Activated naive CD4-positive, alpha-beta T cell treated with Interleukin-2 at 50 U/mL for 16 hours (primary cell): ENCODE results near the gene FLT1.

Experiments
- DNase-seq: peaks from one replicate; pipeline ENCODE4 v3.0.0-alpha.2; 2020

Gene FLT1

DNA sequence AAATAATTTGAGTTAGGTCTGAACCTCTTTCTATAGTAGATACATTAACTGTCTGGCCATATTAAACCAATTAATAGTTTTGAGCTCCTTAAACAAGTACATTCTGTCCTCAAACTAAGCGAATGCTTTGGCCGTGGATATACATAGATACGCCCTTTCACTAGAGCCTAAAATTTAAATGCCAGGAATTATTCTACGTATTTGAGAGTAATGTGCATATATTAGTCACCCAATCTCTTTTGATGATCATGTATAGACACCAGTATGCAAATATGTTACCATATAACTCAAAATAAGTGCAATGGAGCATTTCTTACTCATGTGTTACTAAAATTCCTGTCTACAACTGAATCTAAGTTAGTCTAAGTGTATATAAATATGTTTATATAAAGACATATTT, 70.4 kb downstream of the FLT1 start:
- no peak for DNase-seq

- DNase-seq: no peak
These were observed 71.9 kb downstream of the FLT1 start for GRCh38 chr13:28423010-28423409.

- no peak for DNase-seq
These were observed 73.1 kb downstream of the FLT1 start for GRCh38 chr13:28421676-28422410.

GRCh38 chr13:28420704-28421103, 74.2 kb downstream of the FLT1 start:
- no peak for DNase-seq

DNA sequence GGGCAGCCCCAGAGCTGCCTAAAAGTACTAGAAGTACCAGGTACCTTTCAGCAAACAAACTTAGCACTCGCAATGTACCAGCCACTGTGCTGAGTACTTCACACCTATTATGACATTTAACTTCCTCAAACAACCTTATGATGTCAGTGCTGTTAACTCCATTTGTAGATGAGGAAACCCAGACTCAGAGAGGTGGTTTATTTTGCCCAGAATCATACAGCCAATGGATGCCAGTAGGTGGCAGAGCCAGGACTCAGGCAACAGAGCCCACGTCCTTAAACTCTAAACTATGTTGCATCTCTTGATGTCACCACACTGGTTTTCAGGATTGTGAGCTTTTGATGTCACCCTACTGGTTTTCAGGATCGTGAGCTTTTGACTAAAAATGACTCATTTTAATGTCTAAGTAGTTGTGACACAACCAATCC, 78.9 kb downstream of the FLT1 start:
- no peak for DNase-seq

- no peak for DNase-seq
These were observed 80.9 kb downstream of the FLT1 start for GRCh38 chr13:28413999-28414398.

DNA sequence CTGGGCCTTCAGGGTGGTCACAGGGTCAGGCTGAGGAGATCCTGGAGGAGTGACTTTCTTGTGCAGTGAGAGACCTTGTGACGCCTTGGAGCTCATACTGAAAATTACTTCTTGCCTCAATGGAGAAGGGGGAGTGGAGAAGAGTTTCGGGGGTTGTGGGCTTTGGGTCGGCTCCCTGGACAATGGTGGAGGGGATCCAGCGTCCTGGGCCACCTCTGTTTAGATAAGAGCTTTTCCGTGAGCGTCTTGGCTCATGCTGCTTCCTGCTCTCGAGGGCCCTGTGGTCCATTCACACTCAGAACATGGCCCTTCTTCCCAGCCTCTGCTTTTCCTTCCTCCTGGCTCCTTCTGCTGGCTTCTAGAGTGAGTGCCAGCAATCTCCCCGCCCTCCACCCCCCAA, 81.9 kb downstream of the FLT1 start:
- DNase-seq: no peak

DNA sequence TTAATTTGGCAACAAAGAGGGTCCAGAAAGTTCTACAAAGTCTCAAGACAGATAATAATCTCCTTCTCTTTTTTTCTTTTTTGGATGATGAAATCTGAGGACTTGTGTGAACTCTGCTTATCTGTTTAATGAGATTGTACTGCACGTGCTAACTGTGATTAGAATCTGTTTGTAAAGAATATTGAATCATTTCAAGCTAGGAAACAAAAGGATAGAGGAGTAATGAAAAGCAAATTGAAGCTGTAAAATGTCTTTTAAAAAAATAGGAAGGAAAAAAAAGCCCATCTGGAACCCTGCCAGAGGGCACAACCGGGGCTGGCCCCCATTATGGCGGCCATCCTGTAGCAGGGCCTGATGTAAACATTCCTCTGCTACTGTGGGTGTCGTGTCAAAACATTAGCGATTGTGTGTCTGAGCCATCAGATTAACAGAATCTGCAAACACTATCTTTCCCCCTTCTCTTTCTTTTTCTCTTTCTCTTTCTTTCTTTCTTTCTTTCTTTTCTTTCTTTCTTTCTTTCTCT, 83.0 kb downstream of the FLT1 start:
- DNase-seq: no peak

DNA sequence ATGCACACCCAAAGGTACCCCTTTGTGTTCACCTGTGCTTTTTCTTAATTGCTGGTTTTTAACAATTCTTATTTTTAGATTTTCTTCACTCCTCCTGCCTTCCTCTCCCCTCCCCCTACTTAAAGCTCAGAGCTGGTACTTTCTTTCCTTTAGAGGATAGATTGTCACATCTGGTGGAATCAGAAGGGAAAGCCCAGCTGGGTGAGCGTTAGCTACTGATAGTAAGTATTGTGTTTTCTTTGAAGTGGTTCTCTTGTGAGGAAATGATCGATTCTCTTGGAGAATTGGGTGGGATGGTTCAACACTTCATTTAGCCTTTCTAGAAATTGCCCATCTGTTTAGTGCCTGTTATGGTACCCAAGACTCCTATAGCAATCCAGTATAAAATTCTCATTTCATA, 84.8 kb downstream of the FLT1 start:
- no peak for DNase-seq

DNA sequence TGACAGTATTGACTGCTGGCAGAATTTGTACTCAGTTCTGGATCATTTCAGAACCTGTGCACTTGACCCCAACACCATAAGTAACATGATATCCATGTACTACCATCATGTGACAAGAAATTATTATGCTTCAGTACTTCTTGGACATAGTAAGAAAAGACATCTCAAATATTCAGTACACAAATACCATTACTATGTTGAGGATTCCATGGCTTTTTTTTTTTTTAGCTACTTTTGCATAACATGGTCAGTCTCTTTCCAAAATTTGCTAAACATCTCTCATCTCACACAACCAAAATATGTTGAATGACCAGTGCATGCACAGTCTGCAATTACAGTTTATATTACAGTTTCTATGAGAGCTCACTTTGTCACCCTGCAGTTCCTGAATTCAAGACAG, 85.3 kb downstream of the FLT1 start:
- no peak for DNase-seq

GRCh38 chr13:28408863-28409262, 86.1 kb downstream of the FLT1 start:
- DNase-seq: no peak

DNA sequence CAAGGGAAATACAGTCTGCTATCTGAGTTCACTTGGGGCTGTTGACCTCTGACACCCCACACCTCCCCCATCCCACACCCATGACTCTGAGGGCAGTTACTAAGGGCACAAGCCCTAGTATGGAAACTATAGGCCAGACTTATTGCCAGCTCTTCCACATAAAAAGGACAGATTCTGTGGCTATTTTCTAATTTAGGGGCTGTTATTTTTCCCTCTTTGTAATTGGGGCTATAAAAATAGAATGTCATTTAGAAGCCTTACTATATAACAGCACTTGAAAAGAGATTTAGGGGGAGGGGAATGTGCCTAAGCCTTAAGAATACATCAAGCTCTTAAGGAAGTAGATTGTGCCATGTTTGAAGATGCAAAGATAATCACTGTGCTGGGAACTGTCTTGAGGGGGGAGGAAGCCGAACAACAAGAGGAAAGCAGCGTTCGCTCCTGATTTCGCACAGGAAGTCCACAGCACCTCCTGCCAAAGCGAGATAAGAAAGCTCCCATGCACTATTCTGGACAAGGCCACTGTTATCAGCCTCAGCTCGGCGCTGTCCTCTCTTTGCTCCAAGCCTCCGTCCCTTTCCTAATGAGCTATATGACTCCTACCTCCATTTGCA, 86.6 kb downstream of the FLT1 start:
- no peak for DNase-seq

DNA sequence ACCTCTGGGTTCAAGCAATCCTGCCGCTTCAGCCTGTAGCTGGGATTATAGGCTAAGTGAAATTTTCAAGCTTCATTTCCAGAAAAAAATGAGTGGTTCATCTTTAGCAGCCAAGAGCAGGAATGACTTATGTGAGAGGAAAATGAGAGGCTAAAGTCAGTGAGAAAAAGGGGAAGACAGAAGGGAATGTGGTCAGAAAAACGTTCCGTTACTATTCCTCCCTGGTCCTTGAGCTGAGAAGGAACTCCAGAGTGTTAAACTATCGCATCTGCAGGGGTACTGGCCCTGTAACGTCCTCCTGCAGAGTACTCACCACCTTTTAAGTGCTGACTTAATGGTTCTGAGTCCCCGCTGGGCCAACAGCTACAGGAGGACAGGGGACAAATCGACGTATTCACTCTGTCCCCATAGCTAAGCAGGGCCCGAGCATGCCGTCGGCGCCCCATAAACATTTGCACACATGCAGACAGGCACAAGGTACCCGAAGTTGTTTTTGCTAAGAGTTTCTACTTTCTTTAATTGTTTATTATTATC, 88.1 kb downstream of the FLT1 start:
- no peak for DNase-seq

DNA sequence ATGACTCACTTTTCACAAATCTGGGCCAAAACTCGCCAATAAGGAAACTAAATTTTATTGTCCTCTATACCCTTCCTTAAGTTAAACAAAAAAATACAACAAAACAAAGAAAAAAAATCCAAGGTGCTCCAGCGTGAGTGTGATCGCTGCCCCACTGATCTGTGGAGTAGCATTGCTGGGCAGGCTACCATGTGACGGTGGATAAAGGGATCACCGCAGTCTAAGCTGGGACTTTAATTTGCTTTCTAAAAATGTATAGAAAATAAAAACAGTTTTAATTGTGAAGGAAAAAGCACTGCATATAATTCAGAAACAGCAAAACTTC, 92.9 kb downstream of the FLT1 start:
- DNase-seq: no peak

GRCh38 chr13:28401303-28402056, 93.4 kb downstream of the FLT1 start:
- DNase-seq: no peak

- no peak for DNase-seq
These were observed 98.9 kb downstream of the FLT1 start for GRCh38 chr13:28396053-28396452.

- DNase-seq: no peak
These were observed 100.5 kb downstream of the FLT1 start for GRCh38 chr13:28394422-28394821.

DNA sequence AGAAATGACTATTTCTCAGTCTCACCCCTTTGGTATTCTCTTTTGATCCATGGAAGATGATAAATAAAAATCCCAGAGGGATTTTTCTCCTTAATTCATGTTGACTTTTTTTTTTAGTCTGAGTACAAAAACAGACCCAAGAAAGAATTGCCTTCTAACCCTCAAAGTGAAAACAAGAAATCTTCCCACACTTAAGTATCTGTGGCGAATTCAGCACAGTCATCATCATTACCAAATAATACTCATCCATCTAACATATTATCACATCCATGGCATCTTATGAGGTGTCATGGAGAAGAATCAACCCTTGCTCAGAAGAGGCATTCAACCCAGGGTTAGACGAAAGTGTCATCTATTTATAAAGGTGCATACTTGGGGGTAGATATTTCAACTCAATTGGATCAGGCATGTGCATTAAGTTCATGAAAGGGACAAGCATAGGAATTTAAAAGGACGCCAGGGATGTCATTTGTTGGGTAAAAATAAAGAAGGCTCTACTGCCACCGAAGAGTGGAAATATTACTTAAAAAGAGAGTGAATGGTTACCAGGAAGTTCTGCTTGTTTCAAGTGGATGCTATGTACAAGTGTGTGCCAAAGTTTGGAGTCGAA, 101.9 kb downstream of the FLT1 start:
- DNase-seq: no peak

DNA sequence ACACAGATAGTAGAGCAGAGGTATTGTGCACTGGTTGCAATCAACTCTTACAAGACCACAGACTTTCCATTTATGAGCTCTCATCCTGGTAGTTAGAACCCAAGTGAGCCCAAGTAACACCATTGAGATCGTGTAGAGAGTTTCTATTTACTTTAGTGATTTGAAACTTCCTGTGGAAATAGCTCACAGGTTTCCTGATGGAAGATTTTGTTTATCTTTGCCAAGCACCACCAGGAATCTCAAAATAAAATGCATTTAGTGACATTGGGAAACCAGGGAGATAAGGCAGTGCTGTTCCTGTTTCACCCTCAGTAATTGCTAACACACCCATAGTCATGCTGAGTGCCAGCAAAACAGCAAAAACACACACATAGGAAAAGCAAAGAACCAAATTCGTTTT, 102.5 kb downstream of the FLT1 start:
- DNase-seq: no peak

DNA sequence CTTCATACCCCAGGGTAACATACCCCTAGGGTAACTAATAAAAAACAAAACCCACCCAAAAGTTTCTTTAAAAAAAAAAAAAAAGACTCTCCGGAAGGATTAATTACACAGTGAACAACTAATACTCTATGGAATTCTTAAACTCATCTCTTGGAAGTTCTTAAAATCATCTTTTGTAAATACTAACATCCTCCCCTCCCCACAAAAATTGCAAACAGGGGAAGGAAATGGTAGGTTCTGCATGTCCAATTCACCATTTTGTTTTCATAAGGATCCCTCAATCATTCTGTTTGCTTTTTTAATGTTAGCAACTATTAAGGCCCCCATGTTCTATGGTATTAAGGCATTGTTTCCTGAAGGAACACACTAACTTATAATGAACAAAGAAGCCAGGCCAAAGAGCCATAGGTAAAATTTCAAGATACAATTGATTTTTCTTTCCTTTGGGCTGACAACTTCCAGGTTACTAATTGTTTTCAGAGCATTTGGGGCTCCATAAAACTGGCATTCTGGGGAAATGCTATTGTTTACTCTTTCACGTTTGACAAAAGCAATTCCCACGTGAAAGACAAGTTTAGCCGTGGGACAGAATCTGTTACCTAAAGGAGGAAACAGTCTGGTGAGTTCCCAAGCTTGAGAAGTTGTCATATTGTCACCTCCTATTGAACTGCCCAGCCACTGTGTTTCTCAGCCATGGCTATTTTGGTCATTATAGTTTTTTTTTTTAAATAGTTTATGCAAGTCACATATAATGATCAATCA, 107.0 kb downstream of the FLT1 start:
- no peak for DNase-seq

GRCh38 chr13:28385362-28385761, 109.6 kb downstream of the FLT1 start:
- DNase-seq: no peak

- DNase-seq: no peak
These were observed 110.1 kb downstream of the FLT1 start for GRCh38 chr13:28384789-28385188.

GRCh38 chr13:28380319-28380718, 114.6 kb downstream of the FLT1 start:
- no peak for DNase-seq
